ENCODE data around the gene ST6GALNAC1. TPM values are rescaled to one million over a fixed set of nuclear protein-coding genes. Genes with fewer than 3 reads are reported as not detected.
"Not testable (repeated sequence)": the region's sequence is repeated elsewhere in the genome, so short reads cannot be mapped to it uniquely, and the experiment has no call there.

Gene ST6GALNAC1
- total and polyA plus RNA-seq, 8 donors = 2.1 to 46.0 (median 3.4) TPM

DNA sequence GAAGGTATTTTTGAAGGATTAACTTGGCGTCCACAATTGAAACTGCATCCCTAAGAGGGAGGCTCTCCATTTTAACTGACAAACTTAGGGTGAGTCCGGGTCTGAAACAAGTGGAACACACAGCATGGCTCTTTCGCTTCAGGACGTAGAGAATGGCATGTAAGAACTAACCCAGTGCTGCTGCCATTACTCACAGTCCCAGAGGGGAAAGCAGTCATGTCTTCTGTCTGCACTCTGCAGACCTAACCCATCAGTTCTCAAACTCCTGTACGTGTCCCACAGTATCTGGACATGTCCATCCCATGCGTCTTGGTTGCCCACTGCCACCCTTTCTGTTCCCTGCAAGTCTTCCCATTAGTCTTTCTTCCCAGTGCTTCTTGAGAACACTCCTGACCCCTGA, 563 bp downstream of the ST6GALNAC1 start:
- H3K9me3 ChIP-seq = peaks cover 0 to 2% of the 10 kb centered on the region in 2 donors
- no peaks in the 10 kb centered on the region for H3K27me3 ChIP-seq
- DNase-seq = no peak
- peak overlapping the region; percentile 49 to 52 for H3K27ac ChIP-seq
- intact Hi-C loops (cut with DNase I) = no loop called here
- TF ChIP-seq, protein P1, sequence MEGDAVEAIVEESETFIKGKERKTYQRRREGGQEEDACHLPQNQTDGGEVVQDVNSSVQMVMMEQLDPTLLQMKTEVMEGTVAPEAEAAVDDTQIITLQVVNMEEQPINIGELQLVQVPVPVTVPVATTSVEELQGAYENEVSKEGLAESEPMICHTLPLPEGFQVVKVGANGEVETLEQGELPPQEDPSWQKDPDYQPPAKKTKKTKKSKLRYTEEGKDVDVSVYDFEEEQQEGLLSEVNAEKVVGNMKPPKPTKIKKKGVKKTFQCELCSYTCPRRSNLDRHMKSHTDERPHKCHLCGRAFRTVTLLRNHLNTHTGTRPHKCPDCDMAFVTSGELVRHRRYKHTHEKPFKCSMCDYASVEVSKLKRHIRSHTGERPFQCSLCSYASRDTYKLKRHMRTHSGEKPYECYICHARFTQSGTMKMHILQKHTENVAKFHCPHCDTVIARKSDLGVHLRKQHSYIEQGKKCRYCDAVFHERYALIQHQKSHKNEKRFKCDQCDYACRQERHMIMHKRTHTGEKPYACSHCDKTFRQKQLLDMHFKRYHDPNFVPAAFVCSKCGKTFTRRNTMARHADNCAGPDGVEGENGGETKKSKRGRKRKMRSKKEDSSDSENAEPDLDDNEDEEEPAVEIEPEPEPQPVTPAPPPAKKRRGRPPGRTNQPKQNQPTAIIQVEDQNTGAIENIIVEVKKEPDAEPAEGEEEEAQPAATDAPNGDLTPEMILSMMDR (IDR thresholded peaks at IDR 0.05) = no peak
- H3K4me1 ChIP-seq = peaks cover 5 to 20% of the 10 kb centered on the region in 2 donors
- H3K4me3 ChIP-seq = peak overlapping the region in 1 of 2 donors; percentile 3
- peak; percentile 5 for ATAC-seq
- H3K36me3 ChIP-seq = no peaks in the 10 kb centered on the region

DNA sequence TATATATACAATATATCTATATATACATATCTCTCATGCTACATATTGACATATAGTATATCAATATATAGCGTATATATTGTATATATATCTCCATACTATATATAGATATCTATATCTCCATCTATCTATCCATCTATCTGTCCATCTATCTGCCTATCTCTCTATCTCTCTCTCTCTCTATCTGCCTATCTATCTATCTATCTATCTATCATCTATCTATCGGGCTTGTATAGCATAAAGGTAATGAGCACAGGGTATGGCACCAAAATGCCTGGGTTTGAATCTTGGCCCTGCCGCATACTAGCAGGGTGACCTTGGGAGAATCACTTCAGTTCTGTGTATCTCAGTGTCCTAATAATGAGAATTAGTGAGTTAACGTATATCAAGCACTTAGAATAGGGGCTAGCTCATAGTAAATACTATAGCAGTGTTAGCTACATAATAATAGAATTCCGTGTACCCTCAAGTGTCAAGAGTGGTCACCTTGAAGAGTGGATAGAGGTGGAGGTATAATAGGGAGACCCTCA, 1.5 kb downstream of the ST6GALNAC1 start:
- TF ChIP-seq, protein P1 (IDR thresholded peaks at IDR 0.05) = no peak
- Histone ChIP-seq H3K4me1 (peaks cover 5 to 20% of the 10 kb centered on the region in 2 donors), H3K36me3 (no peaks in the 10 kb centered on the region), H3K27me3 (no peaks in the 10 kb centered on the region), H3K27ac (peak overlapping the region; percentile 15 to 52), H3K9me3 (peaks cover 0 to 1% of the 10 kb centered on the region in 2 donors), H3K4me3 (peak overlapping the region; percentile 3 to 11)
- DNase-seq (no peak), ATAC-seq (no peak)
- intact Hi-C loops (cut with DNase I) = no loop called here

DNA sequence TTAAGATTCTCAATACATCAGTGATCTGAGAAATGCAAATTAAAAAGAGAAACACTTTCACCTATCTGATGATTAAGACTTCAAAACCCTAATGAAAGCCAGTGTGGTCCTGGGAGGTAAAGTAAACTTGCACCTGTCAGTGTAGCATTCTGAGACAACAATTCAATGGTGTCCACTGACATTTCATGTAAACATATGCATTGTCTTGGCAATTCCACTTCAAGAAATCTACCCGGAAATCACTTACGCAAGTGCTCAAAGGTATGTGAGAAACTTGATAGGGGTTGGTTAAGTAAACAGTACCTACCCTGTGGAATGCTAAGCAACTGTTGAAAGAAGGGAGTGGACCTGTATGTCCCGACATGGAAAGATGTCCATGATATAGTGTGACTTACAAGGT, 2.1 kb downstream of the ST6GALNAC1 start:
- peak; percentile 54 for ATAC-seq
- peaks cover 5 to 20% of the 10 kb centered on the region in 2 donors for H3K4me1 ChIP-seq
- H3K9me3 ChIP-seq = no peaks in the 10 kb centered on the region
- intact Hi-C loops (cut with DNase I) = no loop called here
- DNase-seq = peak in 1 of 4 donors; percentile 67
- no peaks in the 10 kb centered on the region for H3K36me3 ChIP-seq
- H3K27me3 ChIP-seq = no peaks in the 10 kb centered on the region
- peak overlapping the region in 1 of 2 donors; percentile 19 for H3K27ac ChIP-seq
- no peak overlapping the region for H3K4me3 ChIP-seq
- TF ChIP-seq, protein P1 (IDR thresholded peaks at IDR 0.05) = no peak

DNA sequence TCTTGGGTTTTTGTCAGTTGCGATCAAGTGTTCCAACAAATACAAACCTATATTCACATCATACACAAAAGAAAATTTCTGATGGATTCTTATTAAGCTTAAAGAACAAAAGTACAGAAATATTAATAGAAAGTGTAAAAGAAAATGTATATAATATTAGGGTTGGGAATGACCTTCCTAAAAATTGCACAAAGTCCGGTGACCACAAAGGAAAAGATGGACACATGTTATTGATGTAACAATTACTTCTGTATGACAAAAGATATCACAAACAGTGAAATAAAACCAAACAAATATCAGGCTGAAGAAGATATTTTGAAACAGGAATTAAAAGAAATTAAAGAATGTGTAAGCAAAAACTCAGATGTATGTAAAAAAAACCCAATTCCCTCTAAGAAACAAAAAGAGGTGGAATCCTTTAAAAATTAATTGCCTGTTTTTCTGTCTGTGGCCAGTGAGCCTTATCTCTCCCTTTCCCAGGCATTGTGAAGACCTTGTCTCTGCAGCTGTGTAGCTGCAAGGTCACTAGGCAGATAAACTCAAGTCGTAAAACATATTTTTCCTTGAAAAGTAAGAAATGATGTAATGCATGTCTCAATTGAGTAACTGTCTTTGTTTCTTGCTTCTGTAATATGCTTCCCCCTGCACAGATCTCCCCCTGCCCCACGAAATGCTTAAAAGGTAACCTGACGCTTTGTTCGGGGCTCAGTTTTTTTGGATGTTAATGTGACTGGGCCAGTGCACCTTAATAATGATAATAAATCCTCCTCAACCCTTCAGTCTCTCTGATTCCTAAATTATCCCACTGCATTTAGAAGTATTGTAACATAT, 2.8 kb downstream of the ST6GALNAC1 start:
- TF ChIP-seq, protein P1 (IDR thresholded peaks at IDR 0.05) = no peak
- intact Hi-C loops (cut with DNase I) = no loop called here
- Histone ChIP-seq H3K27ac (peak overlapping the region in 1 of 2 donors; percentile 19), H3K36me3 (no peaks in the 10 kb centered on the region), H3K9me3 (no peaks in the 10 kb centered on the region), H3K4me1 (peaks cover 5 to 20% of the 10 kb centered on the region in 2 donors), H3K27me3 (no peaks in the 10 kb centered on the region), H3K4me3 (no peak overlapping the region)
- ATAC-seq (no peak), DNase-seq (no peak)

DNA sequence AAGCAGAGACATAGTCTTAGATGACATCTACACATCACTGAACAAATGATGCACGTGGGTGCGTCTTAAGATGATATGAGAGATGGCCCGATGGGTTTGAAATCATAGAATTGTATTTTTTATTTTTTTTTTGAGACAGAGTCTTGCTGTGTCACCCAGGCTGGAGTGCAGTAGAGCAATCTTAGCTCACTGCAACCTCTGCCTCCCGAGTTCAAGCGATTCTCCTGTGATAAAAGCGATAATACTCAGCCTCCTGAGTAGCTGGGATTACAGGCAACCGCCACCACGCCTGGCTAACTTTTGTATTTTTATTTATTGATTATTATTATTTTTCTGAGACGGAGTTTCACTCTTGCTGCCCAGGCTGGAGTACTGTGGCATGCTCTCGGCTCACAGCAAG, 5.3 kb downstream of the ST6GALNAC1 start:
- ATAC-seq (no peak), DNase-seq (no peak)
- Histone ChIP-seq H3K4me1 (peaks cover 0 to 20% of the 10 kb centered on the region in 2 donors), H3K27me3 (no peaks in the 10 kb centered on the region), H3K36me3 (no peaks in the 10 kb centered on the region), H3K4me3 (no peak overlapping the region), H3K27ac (no peak overlapping the region), H3K9me3 (no peaks in the 10 kb centered on the region)
- TF ChIP-seq, protein P1 (IDR thresholded peaks at IDR 0.05) = no peak
- intact Hi-C loops (cut with DNase I) = no loop called here

DNA sequence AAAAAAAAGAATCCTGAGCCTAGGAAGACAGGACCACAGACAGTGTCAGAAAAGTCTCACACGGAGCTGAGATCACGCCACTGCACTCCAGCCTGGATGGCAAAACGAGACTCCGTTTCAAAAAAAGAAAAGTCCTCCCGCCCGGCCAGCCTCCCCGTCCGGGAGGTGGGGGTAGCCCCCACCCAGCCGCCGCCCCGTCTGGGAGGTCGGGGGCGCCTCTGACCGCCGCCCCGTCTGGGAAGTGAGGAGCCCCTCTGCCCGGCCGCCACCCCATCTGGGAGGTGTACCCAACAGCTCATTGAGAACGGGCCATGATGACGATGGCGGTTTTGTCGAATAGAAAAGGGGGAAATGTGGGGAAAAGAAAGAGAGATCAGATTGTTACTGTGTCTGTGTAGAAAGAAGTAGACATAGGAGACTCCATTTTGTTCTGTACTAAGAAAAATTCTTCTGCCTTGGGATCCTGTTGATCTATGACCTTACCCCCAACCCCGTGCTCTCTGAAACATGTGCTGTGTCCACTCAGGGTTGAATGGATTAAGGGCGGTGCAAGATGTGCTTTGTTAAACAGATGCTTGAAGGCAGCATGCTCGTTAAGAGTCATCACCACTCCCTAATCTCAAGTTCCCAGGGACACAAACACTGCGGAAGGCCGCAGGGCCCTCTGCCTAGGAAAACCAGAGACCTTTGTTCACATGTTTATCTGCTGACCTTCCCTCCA, 6.9 kb downstream of the ST6GALNAC1 start:
- H3K4me3 ChIP-seq; DNase-seq; H3K27me3 ChIP-seq; H3K9me3 ChIP-seq; H3K36me3 ChIP-seq; intact Hi-C loops (cut with DNase I); ATAC-seq; H3K27ac ChIP-seq: not testable (repeated sequence)
- H3K4me1 ChIP-seq = peaks cover 0 to 10% of the 10 kb centered on the region in 2 donors
